Mesenchymal stem cell (in vitro differentiated cells and primary cell): ENCODE data around the gene LEF1.

Experiments
- DNase-seq: peaks from one replicate; pipeline ENCODE4 v3.0.0-alpha.2; 2013
- H2AFZ ChIP-seq: one replicate; pipeline ENCODE4 v1.6.1; 2013; ENCODE audit warnings: low read depth, mild to moderate bottlenecking, control low read depth, inconsistent platforms, low read length, moderate library complexity
- H2AK5ac ChIP-seq: 2 replicates; pipeline ENCODE4 v1.6.1; 2013; ENCODE audit warnings: low read length, moderate library complexity, mild to moderate bottlenecking, inconsistent platforms; ENCODE audit not compliant: severe bottlenecking
- H2BK120ac ChIP-seq: one replicate; pipeline ENCODE4 v1.6.1; 2013; ENCODE audit warnings: low read depth, mild to moderate bottlenecking, inconsistent platforms, low read length, moderate library complexity
- H2BK12ac ChIP-seq, 2 experiments: one replicate each; pipeline ENCODE4 v1.6.1; 2013; ENCODE audit warnings: inconsistent platforms in 2 of 2, low read length in 2 of 2, mild to moderate bottlenecking in 2 of 2, moderate library complexity in 2 of 2, control low read depth in 1 of 2
- H2BK15ac ChIP-seq: one replicate; pipeline ENCODE4 v1.6.1; 2013; ENCODE audit warnings: mild to moderate bottlenecking, low read depth, inconsistent platforms; ENCODE audit not compliant: poor library complexity, severe bottlenecking
- H2BK5ac ChIP-seq: 2 replicates; pipeline ENCODE4 v1.6.1; 2013; ENCODE audit warnings: low read depth, mild to moderate bottlenecking, low read length, control low read depth, inconsistent platforms; ENCODE audit not compliant: poor library complexity, severe bottlenecking
- H3K14ac ChIP-seq, 2 experiments: one replicate each; pipeline ENCODE4 v1.6.1; 2013; ENCODE audit warnings: inconsistent platforms in 2 of 2, low read length in 2 of 2, control low read depth in 1 of 2, mild to moderate bottlenecking in 1 of 2, moderate library complexity in 1 of 2
- H3K18ac ChIP-seq, 2 experiments: one replicate each; pipeline ENCODE4 v1.6.1; 2013; ENCODE audit warnings: inconsistent platforms in 2 of 2, low read length in 2 of 2, control low read depth in 1 of 2, low read depth in 1 of 2, mild to moderate bottlenecking in 1 of 2
- H3K23ac ChIP-seq, 2 experiments: one replicate each; pipeline ENCODE4 v1.6.1; 2013; ENCODE audit warnings: inconsistent platforms in 2 of 2, low read length in 2 of 2, mild to moderate bottlenecking in 2 of 2, moderate library complexity in 2 of 2, control low read depth in 1 of 2
- H3K27ac ChIP-seq: 2 replicates; pipeline ENCODE4 v1.5.1; 2013; ENCODE audit warnings: mild to moderate bottlenecking, moderate library complexity, low read length, control low read depth, inconsistent platforms; ENCODE audit not compliant: poor library complexity, severe bottlenecking
- H3K27me3 ChIP-seq, 2 experiments: 2 replicates each; pipeline versions ENCODE4 v1.6.1 to v1.7.0; 2013; ENCODE audit warnings: low read length in 2 of 2, mild to moderate bottlenecking in 2 of 2, moderate library complexity in 2 of 2, control low read depth in 1 of 2, inconsistent platforms in 1 of 2; ENCODE audit not compliant: control insufficient read depth in 1 of 2, insufficient read depth in 1 of 2
- H3K36me3 ChIP-seq, 2 experiments: 2 replicates each; pipeline versions ENCODE4 v1.6.1 to v1.7.0; 2013; ENCODE audit warnings: low read length in 2 of 2, control low read depth in 1 of 2, inconsistent platforms in 1 of 2, low read depth in 1 of 2, mild to moderate bottlenecking in 1 of 2; ENCODE audit not compliant: insufficient read depth in 2 of 2, control insufficient read depth in 1 of 2
- H3K4ac ChIP-seq, 2 experiments: one replicate each; pipeline ENCODE4 v1.6.1; 2013; ENCODE audit warnings: inconsistent platforms in 2 of 2, low read length in 2 of 2, mild to moderate bottlenecking in 2 of 2, moderate library complexity in 2 of 2, control low read depth in 1 of 2, low read depth in 1 of 2
- H3K4me1 ChIP-seq: 2 replicates; pipeline ENCODE4 v1.6.1; 2013; ENCODE audit warnings: low read depth, low read length, control low read depth; ENCODE audit not compliant: control insufficient read depth, insufficient read depth
- H3K4me2 ChIP-seq: 2 replicates; pipeline ENCODE4 v1.6.1; 2013; ENCODE audit warnings: low read length, mild to moderate bottlenecking, inconsistent platforms; ENCODE audit not compliant: poor library complexity, severe bottlenecking
- H3K4me3 ChIP-seq, 2 experiments: 2 replicates each; pipeline versions ENCODE4 v1.5.1 to v1.7.0; 2013; ENCODE audit warnings: low read length in 2 of 2, mild to moderate bottlenecking in 2 of 2, control low read depth in 1 of 2, low read depth in 1 of 2; ENCODE audit not compliant: insufficient read depth in 1 of 2
- H3K79me1 ChIP-seq: replicated peaks from 2 replicates; pipeline ENCODE4 v1.6.1; 2013; ENCODE audit warnings: mild to moderate bottlenecking, control low read depth, low read length, inconsistent platforms; ENCODE audit not compliant: poor library complexity, severe bottlenecking
- H3K9ac ChIP-seq: 2 replicates; pipeline ENCODE4 v1.7.0; 2013; ENCODE audit warnings: mild to moderate bottlenecking, low read length, moderate library complexity
- H3K9me3 ChIP-seq: 2 replicates; pipeline ENCODE4 v1.7.0; 2013; ENCODE audit warnings: mild to moderate bottlenecking, low read length; ENCODE audit not compliant: control insufficient read depth
- H4K8ac ChIP-seq: one replicate; pipeline ENCODE4 v1.6.1; 2013; ENCODE audit warnings: inconsistent platforms, mild to moderate bottlenecking, low read length, moderate library complexity
- H4K91ac ChIP-seq: one replicate; pipeline ENCODE4 v1.6.1; 2013; ENCODE audit warnings: mild to moderate bottlenecking, low read length, inconsistent platforms
- WGBS: methylation state at CpG from one replicate; pipeline ENCODE4 v1.1.7; 2013; ENCODE audit warnings: mixed read lengths; 5-methylcytosine and 5-hydroxymethylcytosine counted together

Gene LEF1

DNA sequence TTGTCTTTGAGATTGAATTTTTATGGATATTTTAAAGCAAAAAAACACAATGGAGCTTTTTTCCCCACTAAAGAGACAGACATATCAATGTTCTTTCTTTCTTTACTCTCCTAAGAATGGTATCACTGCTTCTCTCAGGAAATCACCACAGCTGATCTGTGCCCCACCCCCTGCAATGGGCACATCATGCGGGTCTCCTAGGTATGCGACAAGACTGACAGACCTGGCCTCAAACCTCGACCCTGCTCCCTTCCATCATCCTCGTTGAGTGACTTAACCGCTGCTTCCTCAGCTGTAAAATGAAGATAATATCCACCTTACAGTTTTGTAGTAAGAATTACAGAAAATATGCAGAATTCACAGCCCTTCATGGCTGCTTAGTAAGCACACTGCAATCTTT, 58.3 kb downstream of the LEF1 start:
- no peak overlapping the region for H2BK120ac ChIP-seq
- peaks cover 5% of the 10 kb centered on the region for H3K4me1 ChIP-seq
- H2BK5ac ChIP-seq: no peak overlapping the region
- H3K9me3 ChIP-seq: no peaks in the 10 kb centered on the region
- 79% methylated on average over 5 of the region's 5 CpGs for WGBS
- H3K9ac ChIP-seq: no peak overlapping the region
- H2BK12ac ChIP-seq: no peak overlapping the region
- H2AFZ ChIP-seq: no peak overlapping the region
- H3K4me3 ChIP-seq: no peak overlapping the region
- H4K8ac ChIP-seq: no peak overlapping the region
- no peak overlapping the region for H2BK15ac ChIP-seq
- no peak overlapping the region for H3K23ac ChIP-seq
- no peak overlapping the region for H3K27ac ChIP-seq
- no peaks in the 10 kb centered on the region for H3K36me3 ChIP-seq
- no peak overlapping the region for H3K4ac ChIP-seq
- no peak overlapping the region for H4K91ac ChIP-seq
- H3K4me2 ChIP-seq: no peak overlapping the region
- H3K14ac ChIP-seq: no peak overlapping the region
- no peak overlapping the region for H3K18ac ChIP-seq
- no peak for DNase-seq
- H2AK5ac ChIP-seq: no peak overlapping the region
- H3K27me3 ChIP-seq: peaks cover 0 to 24% of the 10 kb centered on the region in 2 experiments
- H3K79me1 ChIP-seq: no peaks in the 10 kb centered on the region

DNA sequence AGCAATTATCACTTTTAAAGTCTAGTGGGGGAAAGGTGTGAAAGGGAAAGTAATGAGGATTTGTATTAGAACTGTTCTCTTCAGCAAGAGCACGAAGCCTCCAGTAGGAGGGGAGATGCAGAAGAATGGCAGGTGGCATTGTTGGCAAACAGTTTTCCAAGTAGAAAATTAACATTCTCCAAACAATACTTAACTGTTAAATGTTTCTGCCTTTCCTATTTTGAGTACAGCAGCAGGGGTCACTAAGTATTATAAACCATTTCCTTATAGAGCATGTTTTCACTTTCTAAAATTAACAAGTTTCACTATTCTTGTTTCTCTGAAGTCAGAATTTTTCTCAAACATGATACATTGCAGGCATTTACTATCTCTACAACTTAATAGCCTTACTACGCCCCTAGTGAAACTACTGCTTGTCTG, 58.7 kb downstream of the LEF1 start:
- H3K23ac ChIP-seq: no peak overlapping the region
- no peak overlapping the region for H3K9ac ChIP-seq
- no CpG with 5 or more reads among the region's 2 CpGs for WGBS
- H2BK12ac ChIP-seq: no peak overlapping the region
- no peak overlapping the region for H3K18ac ChIP-seq
- no peak for DNase-seq
- H4K8ac ChIP-seq: no peak overlapping the region
- no peaks in the 10 kb centered on the region for H3K79me1 ChIP-seq
- H2AK5ac ChIP-seq: no peak overlapping the region
- H2BK15ac ChIP-seq: no peak overlapping the region
- peaks cover 0 to 24% of the 10 kb centered on the region in 2 experiments for H3K27me3 ChIP-seq
- H2BK5ac ChIP-seq: no peak overlapping the region
- H2AFZ ChIP-seq: no peak overlapping the region
- no peaks in the 10 kb centered on the region for H3K36me3 ChIP-seq
- H3K4me3 ChIP-seq: no peak overlapping the region
- H4K91ac ChIP-seq: no peak overlapping the region
- no peak overlapping the region for H3K4me2 ChIP-seq
- H3K14ac ChIP-seq: no peak overlapping the region
- peaks cover 5% of the 10 kb centered on the region for H3K4me1 ChIP-seq
- no peak overlapping the region for H2BK120ac ChIP-seq
- H3K9me3 ChIP-seq: no peaks in the 10 kb centered on the region
- H3K27ac ChIP-seq: no peak overlapping the region
- no peak overlapping the region for H3K4ac ChIP-seq

DNA sequence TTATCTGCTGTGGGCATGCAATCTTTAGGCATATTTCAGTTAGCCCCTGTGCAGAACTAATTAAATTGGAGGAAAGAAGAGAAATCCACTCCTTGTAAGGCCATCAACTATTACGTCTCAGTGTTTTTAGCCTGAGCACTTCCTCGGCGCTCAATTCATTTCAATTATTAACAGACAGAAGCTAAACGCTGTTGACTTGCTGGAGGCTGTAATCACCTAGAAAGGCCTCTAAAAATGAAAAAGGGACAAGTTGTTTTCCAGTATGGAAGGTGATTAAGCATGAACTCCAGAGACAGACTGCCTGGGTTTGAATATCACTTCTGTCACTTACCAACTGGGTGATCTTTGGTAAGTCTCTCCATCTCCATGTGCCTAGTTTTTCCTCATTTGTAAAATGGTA, 59.6 kb downstream of the LEF1 start:
- H3K36me3 ChIP-seq: no peaks in the 10 kb centered on the region
- H2BK15ac ChIP-seq: no peak overlapping the region
- peaks cover 3% of the 10 kb centered on the region for H3K4me1 ChIP-seq
- H2BK5ac ChIP-seq: no peak overlapping the region
- no peak overlapping the region for H3K18ac ChIP-seq
- H3K9ac ChIP-seq: no peak overlapping the region
- H3K4ac ChIP-seq: no peak overlapping the region
- no peaks in the 10 kb centered on the region for H3K9me3 ChIP-seq
- H4K91ac ChIP-seq: no peak overlapping the region
- H3K4me2 ChIP-seq: no peak overlapping the region
- no peak overlapping the region for H3K23ac ChIP-seq
- H3K27me3 ChIP-seq: peaks cover 0 to 20% of the 10 kb centered on the region in 2 experiments
- H3K27ac ChIP-seq: no peak overlapping the region
- DNase-seq: no peak
- H2BK12ac ChIP-seq: no peak overlapping the region
- H3K79me1 ChIP-seq: no peaks in the 10 kb centered on the region
- H2BK120ac ChIP-seq: no peak overlapping the region
- no peak overlapping the region for H2AFZ ChIP-seq
- H3K4me3 ChIP-seq: no peak overlapping the region
- no peak overlapping the region for H3K14ac ChIP-seq
- 70% methylated on average over 1 of the region's 4 CpGs for WGBS
- H4K8ac ChIP-seq: no peak overlapping the region
- H2AK5ac ChIP-seq: no peak overlapping the region

- Histone ChIP-seq H2AFZ (no peak overlapping the region), H4K8ac (no peak overlapping the region), H2BK120ac (no peak overlapping the region), H3K14ac (no peak overlapping the region), H3K4me2 (no peak overlapping the region), H4K91ac (no peak overlapping the region), H2BK5ac (no peak overlapping the region), H3K23ac (no peak overlapping the region), H3K36me3 (no peaks in the 10 kb centered on the region), H2AK5ac (no peak overlapping the region), H3K27ac (no peak overlapping the region), H3K9me3 (no peaks in the 10 kb centered on the region), H2BK15ac (no peak overlapping the region), H3K4ac (no peak overlapping the region), H2BK12ac (no peak overlapping the region), H3K9ac (no peak overlapping the region), H3K27me3 (peaks cover 0 to 13% of the 10 kb centered on the region in 2 experiments), H3K79me1 (no peaks in the 10 kb centered on the region), H3K4me1 (no peaks in the 10 kb centered on the region), H3K4me3 (no peak overlapping the region), H3K18ac (no peak overlapping the region)
- WGBS: 92% methylated on average over 5 of the region's 6 CpGs
- DNase-seq: no peak
These were observed 60.9 kb downstream of the LEF1 start for GRCh38 chr4:108107729-108108382.
